OCI-LY3 (cell line): Measurements from ENCODE around the gene IL26.

Source experiments
- H2AFZ ChIP-seq: fragments of 200-600, 300-600 bp; shearing (Covaris generic); 2 replicates; pipeline ENCODE4 v1.6.0; 2014; ENCODE audit warnings: antibody characterized with exemption, low read depth, low read length
- H3K27ac ChIP-seq: fragments of 200-600, 300-600 bp; sonication (generic); 2 replicates; pipeline ENCODE4 v1.5.1; 2014; ENCODE audit warnings: mild to moderate bottlenecking, low read length, moderate library complexity, mixed read lengths
- H3K27me3 ChIP-seq: fragments of 200-600, 300-600 bp; sonication (generic); 2 replicates; pipeline ENCODE4 v1.6.1; 2014; ENCODE audit warnings: low read depth, low read length, mixed read lengths
- H3K36me3 ChIP-seq: fragments of 200-600, 300-600 bp; sonication (generic); replicated peaks from 2 replicates; pipeline ENCODE3; 2014; ENCODE audit warnings: low read depth, low read length, mixed read lengths
- H3K4me1 ChIP-seq: fragments of 300-600, 200-600 bp; sonication (generic); 2 replicates; pipeline ENCODE4 v1.6.1; 2014; ENCODE audit warnings: low read length, mixed read lengths
- H3K4me2 ChIP-seq: fragments of 200-600, 300-600 bp; sonication (generic); 2 replicates; pipeline ENCODE4 v1.6.1; 2014; ENCODE audit warnings: low read length, mixed read lengths
- H3K4me3 ChIP-seq: fragments of 300-600, 200-600 bp; sonication (generic); 2 replicates; pipeline ENCODE4 v1.5.1; 2014; ENCODE audit warnings: antibody characterized with exemption, mild to moderate bottlenecking, low read length, moderate library complexity
- H3K79me2 ChIP-seq: fragments of 300-600, 200-600 bp; shearing (Covaris generic); 2 replicates; pipeline ENCODE4 v1.6.1; 2014; ENCODE audit warnings: mild to moderate bottlenecking, low read length, mixed read lengths
- H3K9ac ChIP-seq: fragments of 300-600, 200-600 bp; shearing (Covaris generic); 2 replicates; pipeline ENCODE4 v1.6.0; 2014; ENCODE audit warnings: mild to moderate bottlenecking, low read length, moderate library complexity
- H3K9me3 ChIP-seq: fragments of 200-600, 300-600 bp; shearing (Covaris generic); 2 replicates; pipeline ENCODE4 v1.6.1; 2014; ENCODE audit warnings: low read length, mixed read lengths; ENCODE audit not compliant: insufficient read depth
- H4K20me1 ChIP-seq: fragments of 200-600, 300-600 bp; sonication (generic); 2 replicates; pipeline ENCODE4 v1.6.1; 2016; ENCODE audit warnings: low read length, mixed read lengths; ENCODE audit not compliant: insufficient read depth
- EZH2phosphoT487 ChIP-seq: fragments of 200-600 bp; shearing (Covaris generic); IDR thresholded peaks from 2 replicates; pipeline ENCODE4 v1.6.1; 2018; ENCODE audit warnings: antibody characterized with exemption, mixed run types, low read depth
- TF ChIP-seq, protein P1 (sequence below): fragments of 200-600, 300-600 bp; sonication (generic); IDR thresholded peaks from 2 replicates; pipeline ENCODE4 v1.5.1; 2014; ENCODE audit warnings: antibody characterized with exemption, low read length, low read depth

IL26 gene, protein sequence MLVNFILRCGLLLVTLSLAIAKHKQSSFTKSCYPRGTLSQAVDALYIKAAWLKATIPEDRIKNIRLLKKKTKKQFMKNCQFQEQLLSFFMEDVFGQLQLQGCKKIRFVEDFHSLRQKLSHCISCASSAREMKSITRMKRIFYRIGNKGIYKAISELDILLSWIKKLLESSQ

DNA sequence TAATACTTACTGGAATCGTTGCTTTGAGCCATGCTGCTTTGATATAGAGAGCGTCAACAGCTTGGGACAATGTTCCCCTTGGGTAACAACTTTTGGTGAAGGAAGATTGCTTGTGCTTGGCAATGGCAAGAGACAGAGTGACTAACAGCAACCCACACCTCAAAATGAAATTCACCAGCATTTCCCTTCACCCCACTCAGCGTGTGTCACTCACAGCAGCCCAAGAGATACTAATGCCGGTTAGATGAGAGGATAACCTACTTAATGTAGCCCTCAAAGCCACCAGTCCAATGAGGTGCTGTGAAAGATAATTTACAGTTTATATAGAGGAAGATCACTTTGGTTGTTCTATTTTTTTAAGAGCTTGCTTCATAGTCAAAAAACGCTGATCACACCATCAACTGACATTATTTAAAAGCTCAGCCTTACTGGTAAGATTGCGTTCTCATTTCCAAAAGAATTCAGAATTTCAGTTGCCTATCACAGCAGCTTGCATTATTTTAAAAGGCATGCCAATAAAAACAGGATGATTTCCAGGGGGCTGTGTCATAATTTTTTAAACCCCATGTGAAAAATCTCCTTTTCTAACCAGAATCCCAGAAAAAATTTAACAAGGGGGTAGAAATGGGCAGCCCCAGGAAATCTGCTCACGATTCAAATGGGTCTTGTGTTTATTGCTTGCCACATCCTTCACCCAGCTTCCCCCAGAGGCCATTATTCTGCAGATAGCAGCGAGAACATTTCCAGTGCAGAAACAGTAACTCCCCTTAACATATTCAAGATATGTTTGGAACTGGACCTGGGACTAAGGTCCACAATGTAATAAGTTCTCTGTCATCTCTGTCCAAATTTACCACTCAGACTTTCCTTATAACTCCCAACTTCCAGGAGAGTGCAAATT, at the start of gene IL26:
Gene IL26, minus strand, starts transcription at position 235 of the 901 bp plus-strand sequence. Its CDS starts 54 bp downstream, at position 181.
- H3K36me3 ChIP-seq = no peaks in the 10 kb centered on the region
- H3K4me2 ChIP-seq = no peak within 1 kb of the TSS
- H3K27ac ChIP-seq = no peak within 1 kb of the TSS
- no peak for TF ChIP-seq EZH2phosphoT487
- TF ChIP-seq, protein P1, sequence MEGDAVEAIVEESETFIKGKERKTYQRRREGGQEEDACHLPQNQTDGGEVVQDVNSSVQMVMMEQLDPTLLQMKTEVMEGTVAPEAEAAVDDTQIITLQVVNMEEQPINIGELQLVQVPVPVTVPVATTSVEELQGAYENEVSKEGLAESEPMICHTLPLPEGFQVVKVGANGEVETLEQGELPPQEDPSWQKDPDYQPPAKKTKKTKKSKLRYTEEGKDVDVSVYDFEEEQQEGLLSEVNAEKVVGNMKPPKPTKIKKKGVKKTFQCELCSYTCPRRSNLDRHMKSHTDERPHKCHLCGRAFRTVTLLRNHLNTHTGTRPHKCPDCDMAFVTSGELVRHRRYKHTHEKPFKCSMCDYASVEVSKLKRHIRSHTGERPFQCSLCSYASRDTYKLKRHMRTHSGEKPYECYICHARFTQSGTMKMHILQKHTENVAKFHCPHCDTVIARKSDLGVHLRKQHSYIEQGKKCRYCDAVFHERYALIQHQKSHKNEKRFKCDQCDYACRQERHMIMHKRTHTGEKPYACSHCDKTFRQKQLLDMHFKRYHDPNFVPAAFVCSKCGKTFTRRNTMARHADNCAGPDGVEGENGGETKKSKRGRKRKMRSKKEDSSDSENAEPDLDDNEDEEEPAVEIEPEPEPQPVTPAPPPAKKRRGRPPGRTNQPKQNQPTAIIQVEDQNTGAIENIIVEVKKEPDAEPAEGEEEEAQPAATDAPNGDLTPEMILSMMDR = no peak
- peaks cover 13% of the 10 kb centered on the region for H3K27me3 ChIP-seq
- H3K9ac ChIP-seq = no peak within 1 kb of the TSS
- H3K9me3 ChIP-seq = no peaks in the 10 kb centered on the region
- peaks cover 4% of the 10 kb centered on the region; the same call in 1 of the 2 replicates for H3K4me1 ChIP-seq
- H4K20me1 ChIP-seq = no peaks in the 10 kb centered on the region
- no peak within 1 kb of the TSS for H2AFZ ChIP-seq
- H3K79me2 ChIP-seq = no peaks in the 10 kb centered on the region
- H3K4me3 ChIP-seq = no peak within 1 kb of the TSS

DNA sequence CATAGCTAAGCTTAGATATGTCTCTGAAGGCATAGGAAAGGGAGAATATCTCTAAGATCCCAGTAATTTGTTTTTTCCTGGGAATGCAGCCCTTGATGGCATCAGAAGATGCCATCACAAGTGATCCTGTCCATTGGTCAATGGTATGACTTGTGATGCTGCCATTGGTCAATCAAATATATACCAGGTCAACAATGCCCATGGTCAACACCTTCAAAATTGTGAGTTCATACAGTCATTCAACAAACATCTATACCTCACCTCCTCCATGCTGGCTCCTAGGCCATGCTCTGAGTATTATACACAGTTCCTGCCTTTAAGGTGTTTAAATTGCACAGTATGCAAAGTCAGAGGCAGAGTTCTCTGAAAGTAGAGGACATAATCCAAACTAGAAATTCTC, 47.1 kb upstream of the IL26 start:
- Histone ChIP-seq H4K20me1 (no peaks in the 10 kb centered on the region), H3K4me1 (no peaks in the 10 kb centered on the region), H3K9ac (no peak overlapping the region), H3K79me2 (no peaks in the 10 kb centered on the region), H3K36me3 (no peaks in the 10 kb centered on the region), H3K27me3 (no peaks in the 10 kb centered on the region), H3K4me2 (no peak overlapping the region), H3K9me3 (no peaks in the 10 kb centered on the region), H2AFZ (no peak overlapping the region), H3K4me3 (no peak overlapping the region), H3K27ac (no peak overlapping the region)
- TF ChIP-seq, protein P1 = no peak
- TF ChIP-seq EZH2phosphoT487 = no peak

DNA sequence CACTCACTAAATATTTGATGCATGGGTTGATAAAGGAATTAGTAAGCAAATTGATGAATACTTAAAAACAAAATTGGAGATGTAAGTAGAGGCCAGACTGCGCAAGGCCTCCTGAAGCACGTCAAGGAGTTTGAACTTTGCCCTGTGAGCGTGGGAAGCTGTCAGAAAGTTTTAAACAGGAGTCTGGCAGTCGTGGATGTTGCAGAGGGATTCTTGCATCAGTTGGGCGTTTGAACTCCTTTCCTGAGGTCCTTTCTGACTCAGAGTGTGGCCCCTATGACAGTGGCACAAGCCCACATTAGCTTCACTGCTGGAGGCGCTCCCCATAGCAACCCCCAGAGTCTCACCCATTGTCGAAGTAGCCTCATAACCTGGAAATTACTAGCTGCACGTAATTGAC, 45.7 kb upstream of the IL26 start:
- no peaks in the 10 kb centered on the region for H3K9me3 ChIP-seq
- H3K4me2 ChIP-seq = no peak overlapping the region
- no peak overlapping the region for H3K9ac ChIP-seq
- H3K36me3 ChIP-seq = no peaks in the 10 kb centered on the region
- no peaks in the 10 kb centered on the region for H3K79me2 ChIP-seq
- H3K27me3 ChIP-seq = no peaks in the 10 kb centered on the region
- H4K20me1 ChIP-seq = no peaks in the 10 kb centered on the region
- H2AFZ ChIP-seq = no peak overlapping the region
- no peak overlapping the region for H3K4me3 ChIP-seq
- TF ChIP-seq, protein P1 = no peak
- TF ChIP-seq EZH2phosphoT487 = no peak
- no peak overlapping the region for H3K27ac ChIP-seq
- H3K4me1 ChIP-seq = no peaks in the 10 kb centered on the region

DNA sequence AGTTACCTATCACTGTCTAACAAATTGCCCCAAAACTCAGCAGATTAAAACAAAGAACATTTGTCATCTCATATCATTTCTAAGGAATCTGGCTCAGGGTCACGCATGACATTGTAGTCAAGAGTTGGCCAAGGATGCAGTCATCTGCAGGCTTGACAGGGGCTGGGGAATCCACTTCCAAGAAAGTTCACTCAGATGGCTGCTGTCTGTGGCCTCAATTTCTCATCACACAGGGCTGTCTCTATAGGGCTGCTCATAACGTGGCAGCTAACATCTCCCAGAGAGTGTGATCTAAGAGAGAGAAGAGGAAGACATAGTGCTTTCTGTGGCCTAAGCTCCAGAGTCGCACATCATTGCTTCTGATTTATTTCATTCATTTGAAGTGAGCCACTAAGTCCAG, 44.7 kb upstream of the IL26 start:
- Histone ChIP-seq H3K79me2 (no peaks in the 10 kb centered on the region), H3K27me3 (no peaks in the 10 kb centered on the region), H4K20me1 (no peaks in the 10 kb centered on the region), H3K27ac (no peak overlapping the region), H2AFZ (no peak overlapping the region), H3K4me3 (no peak overlapping the region), H3K36me3 (no peaks in the 10 kb centered on the region), H3K9ac (no peak overlapping the region), H3K9me3 (no peaks in the 10 kb centered on the region), H3K4me1 (no peaks in the 10 kb centered on the region), H3K4me2 (no peak overlapping the region)
- no peak for TF ChIP-seq EZH2phosphoT487
- TF ChIP-seq, protein P1 = no peak
